GM19239 (cell line): Measurements from ENCODE around the gene TREX2.
A peak's percentile ranks its signal among the peaks of the same experiment; 100 is the strongest.

ENCODE experiments used
- DNase-seq: peaks from one replicate; pipeline ENCODE4 v3.0.0; 2011; ENCODE audit warnings: low spot score; ENCODE audit not compliant: insufficient read length
- FAIRE-seq: peaks from 2 replicates; lab custom pipeline; 2011; peaks lifted over from hg19 to GRCh38; lab: Jason Lieb, UNC

The TREX2 gene

DNA sequence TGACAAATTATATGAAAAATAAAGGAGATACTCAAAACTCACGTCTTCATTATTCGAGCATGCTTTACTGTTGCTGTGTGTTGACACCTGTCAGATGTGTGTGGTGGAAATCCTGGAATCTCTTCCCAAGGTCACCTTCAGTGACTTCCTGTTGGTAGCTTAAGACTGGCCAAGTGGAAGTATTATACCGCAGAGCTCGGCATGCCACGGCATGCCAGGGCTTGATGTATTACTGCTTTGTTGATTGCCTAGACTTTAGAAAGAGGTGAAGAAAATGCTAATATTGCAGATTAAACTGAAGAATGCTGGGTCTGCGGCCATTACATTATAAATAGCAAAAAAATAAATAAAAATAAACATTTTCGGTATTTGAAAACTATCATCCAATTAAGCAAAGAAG, 4.6 kb downstream of the TREX2 start:
- FAIRE-seq, result no peak
- DNase-seq, result no peak

DNA sequence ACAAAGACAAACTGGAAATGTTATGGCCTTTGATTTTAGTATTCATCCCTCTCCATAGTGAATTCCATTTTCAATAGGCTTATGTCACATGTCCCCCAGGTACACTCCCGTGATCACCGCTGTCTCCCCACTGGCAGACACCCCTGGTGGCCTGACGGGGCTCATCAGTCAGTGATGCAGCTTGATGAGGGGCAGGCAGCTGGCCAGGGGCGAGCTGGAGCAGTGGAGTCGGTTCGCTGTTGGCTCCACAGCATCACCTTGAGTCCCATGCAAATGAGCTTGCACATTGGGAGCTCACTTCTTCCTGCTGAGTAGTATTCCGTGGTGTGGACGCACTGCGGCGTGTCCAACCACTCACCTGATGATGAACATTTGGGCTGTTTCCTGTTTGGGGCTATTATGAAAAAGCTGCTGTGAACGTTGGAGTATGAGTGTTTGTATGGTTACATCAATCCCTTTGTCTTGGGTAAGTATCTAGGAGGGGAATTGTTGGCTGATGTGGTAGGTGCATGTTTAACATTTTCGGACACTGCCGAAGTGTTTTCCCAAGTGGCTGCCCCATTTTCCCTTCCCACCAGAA, 5.2 kb downstream of the TREX2 start:
- FAIRE-seq, result no peak
- DNase-seq, result no peak

DNA sequence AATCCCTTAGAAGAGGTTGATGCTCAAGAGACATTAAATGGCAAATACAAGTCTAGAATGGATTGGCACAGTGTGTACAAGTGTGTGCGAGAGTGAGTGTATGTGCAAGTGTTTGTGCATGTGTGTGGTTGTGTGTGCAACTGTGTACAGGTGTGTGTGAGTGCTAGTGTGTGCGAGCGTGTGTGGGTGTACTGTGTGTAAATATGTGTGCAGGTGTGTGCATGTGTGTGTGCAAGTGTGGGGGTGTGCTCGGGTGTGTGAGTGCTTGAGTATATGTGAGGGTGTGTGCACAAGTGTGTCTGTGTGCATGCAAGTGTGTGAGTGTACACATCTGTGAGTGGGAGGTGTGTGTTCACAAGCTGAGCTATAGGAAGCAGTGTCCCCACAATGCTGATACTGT, 5.9 kb downstream of the TREX2 start:
- no peak for DNase-seq
- no peak for FAIRE-seq

DNA sequence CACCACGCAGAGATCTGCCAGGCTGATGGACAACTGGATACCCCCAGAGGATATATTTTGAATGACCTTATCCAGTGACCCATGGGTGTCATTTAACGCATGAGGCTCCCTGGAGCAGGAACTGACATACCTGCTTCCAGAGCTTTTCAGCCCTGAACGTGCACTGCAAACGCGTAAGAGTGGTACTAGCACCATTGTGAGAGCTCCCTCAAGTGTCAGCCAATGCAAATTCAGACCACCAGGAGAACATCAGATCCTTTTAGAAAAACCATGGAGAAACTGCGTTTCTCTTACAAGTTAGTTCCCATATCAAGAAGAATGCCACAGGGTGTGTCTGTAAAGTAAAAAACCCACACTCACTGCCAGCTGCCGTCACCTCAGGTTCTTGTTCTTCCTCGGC, 7.3 kb downstream of the TREX2 start:
- FAIRE-seq, result no peak
- no peak for DNase-seq

DNA sequence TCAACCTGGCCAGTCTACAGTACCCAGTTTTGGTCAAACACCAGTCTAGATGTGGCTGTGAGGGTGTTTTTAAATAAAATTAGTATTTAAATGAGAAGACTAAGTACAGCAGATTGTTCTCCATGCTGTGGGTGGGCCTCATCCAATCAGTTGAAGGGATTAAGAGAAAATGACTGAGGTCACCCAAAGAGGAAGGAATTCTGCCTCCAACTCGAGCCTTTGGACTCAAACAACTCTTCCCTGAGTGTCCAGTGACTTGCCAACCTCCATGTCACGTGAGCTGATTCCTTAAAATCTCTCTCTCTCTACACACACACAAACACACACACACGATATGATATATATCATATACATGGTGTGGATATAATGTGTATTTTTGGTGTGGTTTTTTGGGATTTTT, 10.0 kb downstream of the TREX2 start:
- DNase-seq (no peak), FAIRE-seq (no peak)

DNA sequence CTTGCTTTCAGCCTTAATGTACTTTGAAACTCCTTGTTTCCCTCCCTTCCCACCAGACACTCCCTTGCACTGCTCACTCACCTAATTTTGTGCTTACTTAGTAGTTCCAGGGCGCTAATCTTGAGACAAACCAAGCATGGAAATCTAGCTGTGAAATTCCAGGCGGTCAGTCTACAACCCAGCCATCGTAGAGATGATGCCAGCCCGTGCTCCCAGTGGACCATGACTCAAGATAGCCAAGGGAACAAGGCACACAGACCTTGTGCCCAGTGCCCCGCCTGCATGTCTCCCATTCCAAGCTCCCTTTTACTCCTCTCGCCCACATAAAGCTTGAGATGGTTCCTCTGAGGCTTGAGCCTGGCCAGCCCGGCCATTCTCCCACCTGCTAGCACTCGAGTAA, 11.1 kb downstream of the TREX2 start:
- no peak for FAIRE-seq

DNA sequence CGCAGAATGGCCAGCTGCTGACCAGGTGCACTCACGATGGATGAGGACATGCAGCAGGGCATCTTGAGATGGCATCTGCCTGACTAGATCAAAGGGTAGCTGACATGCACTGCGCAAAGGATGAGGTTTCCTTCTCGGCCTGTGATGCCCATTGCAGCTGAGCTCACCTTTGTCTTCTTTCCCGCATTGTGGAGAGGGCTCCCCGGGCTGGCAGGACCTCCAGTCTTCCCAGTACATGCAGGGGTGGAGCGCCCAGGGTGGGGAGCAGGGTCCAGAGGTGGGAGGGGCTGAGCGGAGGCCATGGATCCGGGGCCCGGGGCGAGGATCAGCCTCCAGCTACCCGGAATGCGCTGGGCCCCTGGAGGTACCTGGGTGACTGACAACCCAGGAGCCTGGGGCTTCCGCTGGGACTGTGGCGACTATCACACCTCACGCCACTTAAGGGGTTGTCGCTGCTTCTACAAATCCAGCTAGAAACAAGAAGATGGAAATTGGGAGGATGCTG, 12.0 kb downstream of the TREX2 start:
- DNase-seq (no peak), FAIRE-seq (no peak)

More for the DNA sequence above, 11.1 kb downstream of the TREX2 start:
- no peak for DNase-seq

DNA sequence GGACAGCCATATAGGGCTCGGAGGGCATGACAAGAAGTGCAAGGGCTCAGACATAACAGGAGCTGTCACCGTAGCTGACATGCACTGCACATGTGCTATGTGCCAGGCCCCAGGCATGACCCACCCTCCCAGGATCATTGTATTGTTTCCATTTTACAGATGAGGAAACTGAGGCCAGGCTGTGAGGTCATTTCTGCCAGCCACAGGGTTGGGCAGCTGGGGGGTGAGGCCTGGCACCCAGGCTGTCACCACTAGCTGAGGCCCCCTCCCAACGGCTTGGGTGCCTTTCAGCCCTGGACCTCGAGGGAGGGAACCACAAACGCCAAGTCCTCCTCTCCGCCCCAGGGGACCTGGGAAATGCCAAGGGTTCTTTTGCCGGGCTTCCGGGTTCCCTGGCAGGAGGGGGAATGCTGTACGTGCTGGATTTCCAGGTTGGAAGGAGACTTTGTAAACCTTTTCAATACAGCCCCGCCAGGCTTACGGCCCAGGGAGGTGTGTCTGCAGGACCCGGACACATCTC, 12.6 kb downstream of the TREX2 start:
- FAIRE-seq, result no peak

DNA sequence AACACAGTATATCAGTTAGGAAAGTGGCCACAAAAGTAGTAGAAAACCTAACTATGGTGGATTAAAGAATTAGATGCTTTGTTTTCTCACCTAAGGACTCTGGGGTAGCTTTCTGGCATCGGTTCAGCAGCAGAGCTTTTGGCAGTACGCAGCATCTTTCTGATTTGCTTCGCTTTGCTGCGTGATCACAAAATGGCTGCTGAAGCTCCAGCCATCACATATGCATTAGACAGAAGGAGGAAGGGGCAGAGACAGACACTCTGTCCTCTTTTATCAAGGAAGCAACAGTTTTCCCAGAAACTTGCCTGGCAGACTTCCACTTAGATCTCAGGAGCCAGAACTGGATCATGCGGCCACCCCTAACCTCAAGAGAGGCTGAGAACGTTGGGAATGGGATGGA, 15.1 kb downstream of the TREX2 start:
- FAIRE-seq (no peak), DNase-seq (no peak)

More for the DNA sequence above, 12.6 kb downstream of the TREX2 start:
- no peak for DNase-seq

DNA sequence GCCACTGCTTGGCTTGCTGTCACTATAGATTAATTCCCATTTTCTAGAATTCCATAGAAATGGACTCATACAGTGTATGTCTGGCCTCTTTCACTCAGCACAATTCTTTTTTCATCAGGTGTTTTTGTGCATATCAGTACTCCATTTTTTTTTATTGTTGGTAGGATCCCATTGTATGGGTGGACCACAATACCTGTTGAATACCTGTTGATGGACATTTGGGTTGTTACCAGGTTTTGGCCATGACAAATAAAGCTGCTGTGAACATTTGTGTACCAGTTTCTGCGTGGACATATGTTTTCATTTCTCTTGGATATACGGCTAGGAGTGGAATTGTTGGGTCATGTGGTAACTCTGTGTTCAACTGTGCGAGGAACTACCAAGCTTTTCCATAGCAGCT, 19.7 kb downstream of the TREX2 start:
- FAIRE-seq, result no peak

DNA sequence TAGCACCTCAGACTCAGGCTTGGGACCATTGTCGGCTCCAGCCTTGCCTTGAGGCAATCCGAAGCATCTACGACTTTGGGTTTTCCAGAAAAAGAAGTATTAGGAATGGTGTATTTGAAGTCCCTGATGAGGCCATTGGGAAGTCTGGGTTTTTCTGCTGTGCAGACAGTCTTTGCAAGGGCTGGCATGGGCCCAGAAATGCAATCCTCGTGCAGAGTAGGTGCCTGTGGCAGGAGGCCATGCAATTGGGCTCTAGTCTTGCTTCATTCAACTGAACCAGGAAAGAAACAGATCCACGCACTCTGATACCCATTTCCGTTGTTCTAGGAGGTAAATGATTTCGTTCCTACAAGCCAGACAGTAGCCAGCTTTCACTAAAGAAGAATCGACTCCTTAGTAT, 22.2 kb downstream of the TREX2 start:
- FAIRE-seq, result no peak
- DNase-seq, result no peak

More for the DNA sequence above, 19.7 kb downstream of the TREX2 start:
- no peak for DNase-seq

DNA sequence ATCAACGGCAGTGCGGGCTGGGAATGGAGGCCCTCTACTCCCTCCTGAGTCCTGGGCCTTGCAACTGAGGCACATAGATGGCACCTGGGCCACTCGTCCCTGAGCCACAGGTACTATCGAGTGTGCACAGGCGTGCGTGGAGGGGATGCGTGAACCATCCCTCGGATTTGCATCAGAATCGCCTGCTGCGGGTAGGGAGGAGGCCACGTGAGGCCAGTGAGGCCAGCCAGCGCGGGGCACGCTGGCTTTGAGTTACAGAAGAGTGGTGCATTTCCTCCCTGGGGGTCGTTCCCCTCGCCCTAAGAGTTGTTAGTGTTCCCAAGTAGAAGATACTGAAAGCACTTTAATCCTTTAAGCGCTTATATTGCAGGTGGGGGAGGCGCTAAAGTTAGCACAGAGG, 24.0 kb downstream of the TREX2 start:
- FAIRE-seq (no peak), DNase-seq (no peak)

DNA sequence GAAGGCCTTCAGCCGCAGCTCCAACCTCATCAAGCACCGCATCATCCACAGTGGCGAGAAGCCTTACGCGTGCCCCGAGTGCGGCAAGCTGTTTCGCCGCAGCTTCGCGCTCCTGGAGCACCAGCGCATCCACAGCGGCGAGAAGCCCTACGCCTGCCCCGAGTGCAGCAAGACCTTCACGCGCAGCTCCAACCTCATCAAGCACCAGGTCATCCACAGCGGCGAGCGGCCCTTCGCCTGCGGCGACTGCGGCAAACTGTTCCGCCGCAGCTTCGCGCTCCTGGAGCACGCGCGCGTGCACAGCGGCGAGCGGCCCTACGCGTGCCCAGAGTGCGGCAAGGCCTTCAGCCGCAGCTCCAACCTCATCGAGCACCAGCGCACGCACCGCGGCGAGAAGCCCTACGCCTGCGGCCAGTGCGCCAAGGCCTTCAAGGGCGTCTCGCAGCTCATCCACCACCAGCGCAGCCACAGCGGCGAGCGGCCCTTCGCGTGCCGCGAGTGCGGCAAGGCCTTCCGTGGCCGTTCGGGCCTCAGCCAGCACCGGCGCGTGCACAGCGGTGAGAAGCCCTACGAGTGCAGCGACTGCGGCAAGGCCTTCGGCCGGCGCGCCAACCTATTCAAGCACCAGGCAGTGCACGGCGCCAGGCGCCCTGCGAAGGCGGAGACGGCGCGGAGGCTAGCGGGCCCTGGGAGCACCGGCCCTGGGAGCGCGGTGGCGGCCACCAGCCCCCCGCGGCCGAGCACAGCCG, 24.8 kb downstream of the TREX2 start:
- DNase-seq, result no peak
- FAIRE-seq, result no peak

DNA sequence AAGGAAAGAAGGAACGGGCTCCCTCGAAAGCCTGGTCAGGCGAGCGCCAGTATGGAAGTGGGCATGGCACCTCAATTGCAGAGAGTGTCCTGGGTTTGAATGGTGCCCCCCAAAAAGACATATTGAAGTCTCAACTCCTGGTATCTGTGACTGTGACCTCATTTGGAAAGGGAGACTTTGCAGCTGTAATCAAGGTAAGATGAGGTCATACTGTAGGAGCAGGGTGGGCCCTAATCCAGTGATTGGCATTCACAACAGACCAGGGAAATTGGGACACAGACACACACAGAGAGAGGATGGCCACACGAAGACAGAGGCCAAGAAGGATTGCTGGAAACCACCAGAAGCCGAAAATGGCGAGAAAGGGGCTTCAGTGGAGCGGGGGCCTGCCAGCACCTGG, 28.2 kb downstream of the TREX2 start:
- no peak for FAIRE-seq

DNA sequence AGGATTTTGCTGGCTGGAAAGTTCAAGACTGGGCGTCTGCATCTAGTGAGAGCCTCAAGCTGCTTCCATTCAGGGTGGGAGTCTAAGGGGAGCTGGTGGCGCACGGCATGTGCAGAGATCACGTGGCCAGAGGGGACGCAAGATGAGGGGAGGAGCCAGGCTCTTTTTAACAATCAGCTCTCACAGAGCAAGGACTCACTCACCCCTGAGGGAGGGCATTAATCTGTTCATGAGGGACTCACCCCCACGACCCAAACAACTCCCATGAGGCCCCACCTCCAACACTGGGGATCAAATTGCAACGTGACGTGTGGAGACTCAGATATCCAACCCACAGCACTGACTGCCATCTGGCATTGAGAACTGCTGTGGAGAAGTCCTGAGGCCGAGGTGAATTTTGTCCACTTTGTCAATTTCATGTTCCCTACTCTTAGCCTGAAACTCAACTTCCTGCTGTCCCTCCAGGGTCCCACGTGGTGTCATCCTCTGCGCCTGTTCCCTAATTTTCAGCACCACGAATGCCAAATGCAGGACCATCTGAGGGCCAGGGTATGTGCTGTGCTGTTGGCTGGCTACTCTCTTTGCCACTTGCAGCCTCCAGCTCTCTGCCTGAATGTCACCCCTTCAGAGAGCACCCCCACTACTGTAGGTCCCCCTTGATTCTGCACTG, 28.9 kb downstream of the TREX2 start:
- FAIRE-seq (no peak), DNase-seq (no peak)

More for the DNA sequence above, 28.2 kb downstream of the TREX2 start:
- DNase-seq, result no peak

DNA sequence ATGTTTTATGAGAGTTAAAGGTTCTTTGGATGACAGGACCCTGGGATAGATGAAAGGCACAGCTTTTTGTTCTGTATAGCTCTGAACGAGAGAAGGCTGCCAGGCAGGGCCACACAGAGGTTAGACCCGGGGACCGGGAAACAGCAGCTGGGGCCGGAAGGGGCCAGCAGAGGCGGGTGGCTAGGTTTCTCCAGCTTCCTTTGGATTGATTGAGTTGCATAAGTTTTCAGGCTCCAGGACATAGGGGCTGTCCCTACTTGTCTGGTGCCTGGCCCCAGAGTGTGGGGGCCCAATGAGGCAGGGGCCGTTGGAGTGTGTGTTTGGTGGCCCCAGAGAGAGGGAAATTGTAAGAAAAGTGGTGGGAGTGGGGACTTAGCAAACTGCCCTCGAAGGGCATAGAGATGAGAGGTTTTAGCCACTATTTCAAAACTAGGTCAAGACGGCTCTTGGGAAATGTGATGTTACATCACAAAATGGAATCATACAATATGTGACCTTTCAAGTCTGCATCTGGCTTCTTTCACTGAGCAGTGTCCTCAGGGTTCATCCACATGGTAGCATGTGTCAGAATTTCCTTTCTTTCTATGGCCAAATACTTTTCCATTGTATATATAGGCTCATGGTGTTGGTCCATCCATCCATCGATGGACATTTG, 30.9 kb downstream of the TREX2 start:
- FAIRE-seq, result no peak
- DNase-seq, result no peak

DNA sequence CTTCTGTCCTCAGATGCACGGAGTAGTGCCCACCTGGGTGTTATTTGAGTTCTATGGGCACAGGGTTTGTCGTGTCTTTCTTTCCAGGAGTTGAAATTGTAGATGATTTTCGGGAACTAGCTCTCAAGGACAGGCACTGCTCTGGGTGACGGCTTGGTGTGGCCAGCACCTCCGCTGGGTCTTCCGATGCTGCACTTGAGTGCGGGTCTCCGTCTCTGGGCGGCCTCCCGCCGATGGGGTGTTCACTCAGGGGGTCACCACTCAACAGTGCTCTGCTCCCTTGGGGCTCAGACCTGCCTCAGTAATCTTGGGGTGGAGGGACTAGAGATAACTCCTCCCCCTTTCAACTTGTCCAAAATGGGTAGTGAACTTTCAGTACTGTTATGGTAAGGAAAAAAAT, 32.1 kb downstream of the TREX2 start:
- DNase-seq, result no peak
- no peak for FAIRE-seq

DNA sequence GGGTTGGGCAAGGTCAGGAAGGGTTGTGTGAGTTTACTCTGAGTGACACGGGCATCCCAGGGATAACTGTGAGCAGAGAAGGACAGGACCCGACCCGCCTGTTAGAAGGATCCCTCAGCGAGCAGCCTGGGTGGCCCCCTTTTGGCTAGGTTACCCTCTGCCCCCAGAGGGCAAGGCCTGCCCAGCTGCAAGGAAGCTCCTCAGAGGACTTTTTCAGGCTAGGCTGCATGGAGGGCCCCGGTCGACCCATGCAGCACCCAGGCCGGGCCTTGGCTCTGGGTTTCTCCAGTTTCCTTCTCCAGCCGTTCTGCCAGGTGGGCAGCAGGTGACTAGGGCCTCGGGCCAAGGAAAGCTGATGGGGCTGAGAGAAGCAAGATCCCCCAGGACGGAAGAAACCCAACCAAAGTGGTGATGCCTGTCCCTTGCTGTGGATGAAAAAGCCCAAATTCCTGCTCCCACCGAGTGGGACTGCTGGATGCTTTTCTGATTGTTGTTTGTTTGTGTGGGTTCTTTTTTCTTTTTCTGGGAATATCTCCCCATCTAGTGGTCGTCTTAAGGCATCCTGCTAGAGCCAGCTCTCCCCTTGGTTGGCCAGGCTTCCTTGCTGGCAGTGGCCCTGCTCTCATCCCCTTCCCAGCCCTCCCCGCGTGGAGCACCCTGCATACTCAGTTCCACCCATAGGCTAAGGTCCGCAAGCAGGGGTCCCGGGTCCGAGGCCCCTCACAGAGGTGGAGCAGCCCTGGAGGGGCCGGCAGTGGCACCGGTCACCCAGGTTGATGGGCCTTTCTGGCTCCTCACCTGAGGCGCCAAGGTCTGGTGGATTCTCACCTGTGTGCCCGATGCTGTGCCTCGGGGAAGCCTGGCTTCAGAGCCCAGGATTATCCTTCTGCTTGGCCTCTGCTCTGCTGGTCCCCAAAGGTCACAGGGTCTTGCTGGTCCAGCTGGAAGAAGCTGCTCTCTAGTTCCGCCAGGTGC, 32.8 kb downstream of the TREX2 start:
- no peak for DNase-seq

DNA sequence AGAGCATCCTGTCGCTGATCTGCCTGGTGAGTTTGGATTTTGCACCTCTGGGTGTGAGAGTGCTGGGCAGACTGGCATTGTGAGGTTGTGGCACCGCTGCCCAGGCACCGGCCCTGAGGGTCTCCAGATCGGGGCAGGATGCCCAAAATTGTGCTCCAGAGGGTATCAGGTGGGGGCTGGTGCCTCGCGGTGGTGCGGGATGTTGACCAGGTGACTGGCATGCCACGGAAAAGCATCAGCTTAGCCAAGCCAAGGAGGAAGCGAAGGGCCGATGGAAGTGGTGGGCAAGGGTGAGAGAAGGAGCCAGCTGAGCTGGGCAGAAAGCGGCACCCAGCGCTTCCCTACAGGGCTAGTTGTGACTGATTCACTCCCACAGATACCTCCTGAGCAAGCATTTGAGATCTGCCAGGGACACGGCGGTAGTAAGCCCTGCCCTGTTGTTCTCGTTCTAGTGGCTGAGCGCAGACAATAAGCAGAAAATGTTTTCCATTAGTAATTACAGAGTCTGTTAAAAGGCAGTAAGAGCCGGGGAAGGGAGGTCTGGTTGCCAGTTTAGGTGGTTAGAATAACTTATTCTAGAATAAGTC, 33.8 kb downstream of the TREX2 start:
- FAIRE-seq, result peak; percentile 88

More for the DNA sequence above, 32.8 kb downstream of the TREX2 start:
- FAIRE-seq, result no peak

More for the DNA sequence above, 33.8 kb downstream of the TREX2 start:
- no peak for DNase-seq
